HepG2 (cell line): Measurements from ENCODE around the gene PLCG1. TPM values are rescaled to one million over a fixed set of nuclear protein-coding genes. Genes with fewer than 3 reads are reported as not detected.

Experiments
- CBX2 ChIP-seq, 2 experiments: fragments of 200-600 bp in 1 of 2; sonication (generic); formaldehyde crosslinking in 1 of 2; IDR thresholded peaks; 2 replicates each; pipeline versions ENCODE4 v1.7.0 to v1.8.1; 2018 to 2022; ENCODE audit warnings: low read depth in 2 of 2, low read length in 1 of 2, mild to moderate bottlenecking in 1 of 2, missing genetic modification reagents in 1 of 2
- EP300 ChIP-seq, 3 experiments: sonication (generic) in 1 of 3; formaldehyde crosslinking in 1 of 3; IDR thresholded peaks; 2 replicates each; pipeline versions ENCODE4 v1.5.1 to v1.6.1; 2011 to 2020; ENCODE audit warnings: low read depth in 2 of 3, low read length in 2 of 3, borderline replicate concordance in 1 of 3, improper control_type of control experiment in 1 of 3, mild to moderate bottlenecking in 1 of 3, missing genetic modification reagents in 1 of 3, moderate library complexity in 1 of 3
- ZFP36L1 ChIP-seq: sonication (generic); formaldehyde crosslinking; IDR thresholded peaks from 2 replicates; pipeline ENCODE4 v1.8.0; 2022; ENCODE audit warnings: mild to moderate bottlenecking, missing genetic modification reagents, moderate library complexity
- ZNF121 ChIP-seq: sonication (generic); formaldehyde crosslinking; IDR thresholded peaks from 2 replicates; pipeline ENCODE4 v1.5.0; 2020; ENCODE audit warnings: mild to moderate bottlenecking, missing genetic modification reagents
- ZNF260 ChIP-seq: sonication (generic); formaldehyde crosslinking; IDR thresholded peaks from 2 replicates; pipeline ENCODE4 v1.4.0; 2020; ENCODE audit warnings: missing genetic modification reagents, low read depth, mild to moderate bottlenecking, borderline replicate concordance
- ZNF451 ChIP-seq: sonication (generic); formaldehyde crosslinking; IDR thresholded peaks from 2 replicates; pipeline ENCODE4 v1.5.0; 2020; ENCODE audit warnings: mild to moderate bottlenecking, missing genetic modification reagents
- ZNF652 ChIP-seq: IDR thresholded peaks from 2 replicates; pipeline ENCODE4 v1.6.1; 2016; ENCODE audit warnings: low read depth, borderline replicate concordance
- polyA plus RNA-seq, 8 experiments: library from polyadenylated mRNA; depleted of rRNA in 3 of 8; stranded (reverse) in 7 of 8; unstranded in 1 of 8; fragments of >200 nt; fragmentation: Illumina TruSeq in 4 of 8; extraction: Trizol in 4 of 8; gene quantifications; 2 replicates each; pipeline versions ENCODE4 v1.2.1 to v1.2.3, GENCODE V29; 2011 to 2016; ENCODE audit warnings: low read depth in 4 of 8, missing spikeins in 1 of 8, mixed read lengths in 1 of 8; ENCODE audit not compliant: insufficient read depth in 1 of 8
- total RNA-seq, 5 experiments: library from RNA; depleted of rRNA; stranded (reverse); fragments of >200 nt; fragmentation: Illumina TruSeq; extraction: Trizol; gene quantifications; 2 replicates each; pipeline ENCODE4 v1.2.3, GENCODE V29; 2016; ENCODE audit warnings: low read depth in 1 of 5
- TF ChIP-seq, protein P1 (sequence below): sonication (generic); formaldehyde crosslinking; IDR thresholded peaks from 2 replicates; pipeline ENCODE4 v1.4.0; 2020; ENCODE audit warnings: missing genetic modification reagents, mild to moderate bottlenecking, borderline replicate concordance
- TF ChIP-seq, protein P2 (sequence below): sonication (generic); formaldehyde crosslinking; IDR thresholded peaks from 2 replicates; pipeline ENCODE4 v1.9.0; 2021; ENCODE audit warnings: missing genetic modification reagents, mild to moderate bottlenecking, borderline replicate concordance
- TF ChIP-seq, protein P3 (sequence below): sonication (generic); formaldehyde crosslinking; IDR thresholded peaks from 2 replicates; pipeline ENCODE4 v1.4.0; 2020; ENCODE audit warnings: missing genetic modification reagents
- TF ChIP-seq, protein P4 (sequence below), 2 experiments: sonication (generic) in 1 of 2; formaldehyde crosslinking in 1 of 2; IDR thresholded peaks; 2 replicates each; pipeline versions ENCODE4 v1.5.1 to v1.6.1; 2011 to 2020; ENCODE audit warnings: borderline replicate concordance in 1 of 2, low read depth in 1 of 2, low read length in 1 of 2, mild to moderate bottlenecking in 1 of 2, missing genetic modification reagents in 1 of 2, moderate library complexity in 1 of 2
- TF ChIP-seq, protein P5 (sequence below): sonication (generic); formaldehyde crosslinking; IDR thresholded peaks from 2 replicates; pipeline ENCODE4 v1.4.0; 2020; ENCODE audit warnings: low read depth, mild to moderate bottlenecking, missing genetic modification reagents
- TF ChIP-seq, protein P6 (sequence below): sonication (generic); formaldehyde crosslinking; IDR thresholded peaks from 2 replicates; pipeline ENCODE4 v1.8.0; 2022; ENCODE audit warnings: mild to moderate bottlenecking, missing genetic modification reagents; ENCODE audit not compliant: insufficient replicate concordance
- TF ChIP-seq, protein P7 (sequence below): sonication (generic); formaldehyde crosslinking; IDR thresholded peaks from 2 replicates; pipeline ENCODE4 v1.4.0; 2020; ENCODE audit warnings: missing genetic modification reagents

The PLCG1 gene
- total and polyA plus RNA-seq, 2 of the 13 experiments (the other 11 are each of a cell fraction or from before 2014, with no cell fraction given), result 85.3 to 158 TPM

DNA sequence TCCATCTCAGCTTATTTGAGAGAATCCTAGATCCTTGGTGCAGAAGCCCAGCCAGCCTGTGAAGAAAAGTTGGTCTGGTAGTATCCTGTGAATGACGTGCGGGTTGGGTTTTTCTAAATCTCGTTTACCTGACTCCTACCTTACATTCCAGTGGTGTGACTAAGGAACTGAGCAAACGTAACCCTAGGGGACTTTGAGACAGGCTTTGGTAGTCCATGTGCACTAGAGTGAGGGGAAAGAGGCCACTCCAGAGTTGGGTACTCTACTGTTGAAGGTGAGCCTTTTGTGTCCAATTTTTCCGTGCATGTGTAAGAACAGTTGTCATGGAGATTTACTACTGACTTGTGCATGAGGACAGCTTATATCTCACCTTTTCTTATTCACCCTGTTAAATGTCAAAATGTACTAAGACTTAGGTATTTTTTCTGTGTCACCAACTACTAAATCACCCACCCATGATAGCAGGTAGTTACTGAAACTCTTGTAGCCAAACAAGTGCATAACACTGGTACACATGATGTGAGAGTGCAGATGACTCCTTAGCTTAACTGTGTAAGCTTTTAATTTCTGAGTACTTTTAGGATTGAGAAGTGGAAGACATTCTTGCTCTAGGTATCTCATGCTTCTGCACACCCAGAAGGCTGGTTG, 26.3 kb upstream of the PLCG1 start (continued):
- TF ChIP-seq, protein P1, sequence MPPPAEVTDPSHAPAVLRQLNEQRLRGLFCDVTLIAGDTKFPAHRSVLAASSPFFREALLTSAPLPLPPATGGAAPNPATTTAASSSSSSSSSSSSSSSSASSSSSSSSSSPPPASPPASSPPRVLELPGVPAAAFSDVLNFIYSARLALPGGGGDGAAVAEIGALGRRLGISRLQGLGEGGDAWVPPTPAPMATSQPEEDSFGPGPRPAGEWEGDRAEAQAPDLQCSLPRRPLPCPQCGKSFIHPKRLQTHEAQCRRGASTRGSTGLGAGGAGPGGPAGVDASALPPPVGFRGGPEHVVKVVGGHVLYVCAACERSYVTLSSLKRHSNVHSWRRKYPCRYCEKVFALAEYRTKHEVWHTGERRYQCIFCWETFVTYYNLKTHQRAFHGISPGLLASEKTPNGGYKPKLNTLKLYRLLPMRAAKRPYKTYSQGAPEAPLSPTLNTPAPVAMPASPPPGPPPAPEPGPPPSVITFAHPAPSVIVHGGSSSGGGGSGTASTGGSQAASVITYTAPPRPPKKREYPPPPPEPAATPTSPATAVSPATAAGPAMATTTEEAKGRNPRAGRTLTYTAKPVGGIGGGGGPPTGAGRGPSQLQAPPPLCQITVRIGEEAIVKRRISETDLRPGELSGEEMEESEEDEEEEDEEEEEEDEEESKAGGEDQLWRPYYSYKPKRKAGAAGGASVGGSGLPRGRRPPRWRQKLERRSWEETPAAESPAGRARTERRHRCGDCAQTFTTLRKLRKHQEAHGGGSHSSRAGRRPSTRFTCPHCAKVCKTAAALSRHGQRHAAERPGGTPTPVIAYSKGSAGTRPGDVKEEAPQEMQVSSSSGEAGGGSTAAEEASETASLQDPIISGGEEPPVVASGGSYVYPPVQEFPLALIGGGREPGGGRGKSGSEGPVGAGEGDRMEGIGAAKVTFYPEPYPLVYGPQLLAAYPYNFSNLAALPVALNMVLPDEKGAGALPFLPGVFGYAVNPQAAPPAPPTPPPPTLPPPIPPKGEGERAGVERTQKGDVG, result no peak
- TF ChIP-seq, protein P2, sequence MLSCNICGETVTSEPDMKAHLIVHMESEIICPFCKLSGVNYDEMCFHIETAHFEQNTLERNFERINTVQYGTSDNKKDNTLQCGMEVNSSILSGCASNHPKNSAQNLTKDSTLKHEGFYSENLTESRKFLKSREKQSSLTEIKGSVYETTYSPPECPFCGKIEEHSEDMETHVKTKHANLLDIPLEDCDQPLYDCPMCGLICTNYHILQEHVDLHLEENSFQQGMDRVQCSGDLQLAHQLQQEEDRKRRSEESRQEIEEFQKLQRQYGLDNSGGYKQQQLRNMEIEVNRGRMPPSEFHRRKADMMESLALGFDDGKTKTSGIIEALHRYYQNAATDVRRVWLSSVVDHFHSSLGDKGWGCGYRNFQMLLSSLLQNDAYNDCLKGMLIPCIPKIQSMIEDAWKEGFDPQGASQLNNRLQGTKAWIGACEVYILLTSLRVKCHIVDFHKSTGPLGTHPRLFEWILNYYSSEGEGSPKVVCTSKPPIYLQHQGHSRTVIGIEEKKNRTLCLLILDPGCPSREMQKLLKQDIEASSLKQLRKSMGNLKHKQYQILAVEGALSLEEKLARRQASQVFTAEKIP (CRISPR knock-in tag), result no peak
- TF ChIP-seq ZNF451, result no peak
- TF ChIP-seq, protein P3, sequence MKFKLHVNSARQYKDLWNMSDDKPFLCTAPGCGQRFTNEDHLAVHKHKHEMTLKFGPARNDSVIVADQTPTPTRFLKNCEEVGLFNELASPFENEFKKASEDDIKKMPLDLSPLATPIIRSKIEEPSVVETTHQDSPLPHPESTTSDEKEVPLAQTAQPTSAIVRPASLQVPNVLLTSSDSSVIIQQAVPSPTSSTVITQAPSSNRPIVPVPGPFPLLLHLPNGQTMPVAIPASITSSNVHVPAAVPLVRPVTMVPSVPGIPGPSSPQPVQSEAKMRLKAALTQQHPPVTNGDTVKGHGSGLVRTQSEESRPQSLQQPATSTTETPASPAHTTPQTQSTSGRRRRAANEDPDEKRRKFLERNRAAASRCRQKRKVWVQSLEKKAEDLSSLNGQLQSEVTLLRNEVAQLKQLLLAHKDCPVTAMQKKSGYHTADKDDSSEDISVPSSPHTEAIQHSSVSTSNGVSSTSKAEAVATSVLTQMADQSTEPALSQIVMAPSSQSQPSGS (CRISPR knock-in tag), result no peak
- no peak for TF ChIP-seq ZNF260 (CRISPR knock-in tag)
- peak; percentile 40 to 62; a peak in 1 of 4 replicates for TF ChIP-seq EP300 (IDR thresholded peaks at IDR 0.05; ENCODE audit: low read depth in 2 of 2, low read length in 2 of 2)
- TF ChIP-seq EP300 (CRISPR knock-in tag; IDR thresholded peaks at IDR 0.05; ENCODE audit: borderline replicate concordance), result peak; percentile 68
- TF ChIP-seq, protein P4, sequence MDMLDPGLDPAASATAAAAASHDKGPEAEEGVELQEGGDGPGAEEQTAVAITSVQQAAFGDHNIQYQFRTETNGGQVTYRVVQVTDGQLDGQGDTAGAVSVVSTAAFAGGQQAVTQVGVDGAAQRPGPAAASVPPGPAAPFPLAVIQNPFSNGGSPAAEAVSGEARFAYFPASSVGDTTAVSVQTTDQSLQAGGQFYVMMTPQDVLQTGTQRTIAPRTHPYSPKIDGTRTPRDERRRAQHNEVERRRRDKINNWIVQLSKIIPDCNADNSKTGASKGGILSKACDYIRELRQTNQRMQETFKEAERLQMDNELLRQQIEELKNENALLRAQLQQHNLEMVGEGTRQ (IDR thresholded peaks at IDR 0.05; ENCODE audit: low read depth, low read length), result 0 out of 2 replicates have a peak, but pooled peaks have one; percentile 17
- TF ChIP-seq, protein P4 (CRISPR knock-in tag; IDR thresholded peaks at IDR 0.05; ENCODE audit: borderline replicate concordance), result no peak
- TF ChIP-seq, protein P5, sequence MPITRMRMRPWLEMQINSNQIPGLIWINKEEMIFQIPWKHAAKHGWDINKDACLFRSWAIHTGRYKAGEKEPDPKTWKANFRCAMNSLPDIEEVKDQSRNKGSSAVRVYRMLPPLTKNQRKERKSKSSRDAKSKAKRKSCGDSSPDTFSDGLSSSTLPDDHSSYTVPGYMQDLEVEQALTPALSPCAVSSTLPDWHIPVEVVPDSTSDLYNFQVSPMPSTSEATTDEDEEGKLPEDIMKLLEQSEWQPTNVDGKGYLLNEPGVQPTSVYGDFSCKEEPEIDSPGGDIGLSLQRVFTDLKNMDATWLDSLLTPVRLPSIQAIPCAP (CRISPR knock-in tag), result no peak
- TF ChIP-seq ZNF652 (CRISPR knock-in tag), result no peak
- no peak for TF ChIP-seq ZFP36L1 (CRISPR knock-in tag)
- TF ChIP-seq CBX2 (IDR thresholded peaks at IDR 0.05; ENCODE audit: low read depth, low read length), result no peak
- no peak for TF ChIP-seq CBX2 (CRISPR knock-in tag; IDR thresholded peaks at IDR 0.05; ENCODE audit: low read depth)
- no peak for TF ChIP-seq ZNF121
- TF ChIP-seq, protein P6, sequence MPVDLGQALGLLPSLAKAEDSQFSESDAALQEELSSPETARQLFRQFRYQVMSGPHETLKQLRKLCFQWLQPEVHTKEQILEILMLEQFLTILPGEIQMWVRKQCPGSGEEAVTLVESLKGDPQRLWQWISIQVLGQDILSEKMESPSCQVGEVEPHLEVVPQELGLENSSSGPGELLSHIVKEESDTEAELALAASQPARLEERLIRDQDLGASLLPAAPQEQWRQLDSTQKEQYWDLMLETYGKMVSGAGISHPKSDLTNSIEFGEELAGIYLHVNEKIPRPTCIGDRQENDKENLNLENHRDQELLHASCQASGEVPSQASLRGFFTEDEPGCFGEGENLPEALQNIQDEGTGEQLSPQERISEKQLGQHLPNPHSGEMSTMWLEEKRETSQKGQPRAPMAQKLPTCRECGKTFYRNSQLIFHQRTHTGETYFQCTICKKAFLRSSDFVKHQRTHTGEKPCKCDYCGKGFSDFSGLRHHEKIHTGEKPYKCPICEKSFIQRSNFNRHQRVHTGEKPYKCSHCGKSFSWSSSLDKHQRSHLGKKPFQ (CRISPR knock-in tag), result no peak
- TF ChIP-seq, protein P7, sequence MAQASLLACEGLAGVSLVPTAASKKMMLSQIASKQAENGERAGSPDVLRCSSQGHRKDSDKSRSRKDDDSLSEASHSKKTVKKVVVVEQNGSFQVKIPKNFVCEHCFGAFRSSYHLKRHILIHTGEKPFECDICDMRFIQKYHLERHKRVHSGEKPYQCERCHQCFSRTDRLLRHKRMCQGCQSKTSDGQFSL, result no peak
